Body of pancreas (tissue), 4 donors: ENCODE data around the gene FERMT3. TPM values are rescaled to one million over a fixed set of nuclear protein-coding genes. Genes with fewer than 3 reads are reported as not detected.

ENCODE experiments used
- ATAC-seq: fragments of 150-250 bp; one replicate; pipeline ENCODE4 v1.9.1; 2016
- DNase-seq, 4 donors: peaks; one replicate each; pipeline ENCODE4 v3.0.0-alpha.2; 2019
- H3K27ac ChIP-seq, 4 donors: fragments of 200-600 bp; sonication (generic); 1 replicate in 3 of 4; 2 replicates in 1 of 4; pipeline versions ENCODE4 v1.5.1 to v1.6.1; 2016 to 2019; ENCODE audit warnings: mild to moderate bottlenecking in 1 of 4, mixed read lengths in 1 of 4, moderate library complexity in 1 of 4
- H3K27me3 ChIP-seq, 2 donors: fragments of 200-600 bp; sonication (generic); one replicate each; pipeline ENCODE4 v1.6.0; 2016; ENCODE audit warnings: mild to moderate bottlenecking in 1 of 2
- H3K36me3 ChIP-seq, 2 donors: fragments of 200-600 bp; sonication (generic); replicated peaks in 1 of 2; 2 replicates each; pipeline ENCODE4 v1.5.1; 2016; ENCODE audit warnings: low read depth in 2 of 2; ENCODE audit not compliant: insufficient read depth in 1 of 2
- H3K4me1 ChIP-seq: fragments of 200-600 bp; sonication (generic); one replicate; pipeline ENCODE4 v1.6.0; 2016
- H3K4me3 ChIP-seq, 2 donors: fragments of 200-600 bp; sonication (generic); 1 replicate in 1 of 2; 2 replicates in 1 of 2; pipeline ENCODE4 v1.5.1; 2016 to 2019
- H3K9me3 ChIP-seq, 3 donors: fragments of 200-600 bp; sonication (generic); 1 replicate in 2 of 3; 2 replicates in 1 of 3; pipeline ENCODE4 v1.5.1; 2016
- POLR2A ChIP-seq, 3 donors: fragments of 450-650 bp; IDR thresholded peaks; one replicate each; pipeline ENCODE4 v1.6.1; 2016; ENCODE audit warnings: antibody characterized with exemption in 3 of 3, mild to moderate bottlenecking in 2 of 3
- WGBS, 2 donors: methylation state at CpG; one replicate each; pipeline ENCODE4 v1.1.5; 2017; 5-methylcytosine and 5-hydroxymethylcytosine counted together
- intact Hi-C: fragments of 100-400 bp; cut with DNase I; formaldehyde crosslinking; loops from one replicate; pipeline ENCODE4 v1.15.1; 2023
- total RNA-seq, 2 donors: library from RNA; depleted of rRNA; stranded (reverse); fragments of >200 nt; gene quantifications; one replicate each; pipeline ENCODE4 v1.1.0, GENCODE V29; 2016
- TF ChIP-seq, protein P1 (sequence below), 7 experiments: fragments of 450-650 bp in 4 of 7; fragments of 200-600 bp in 3 of 7; sonication (generic) in 3 of 7; IDR thresholded peaks; one replicate each; pipeline ENCODE4 v1.5.1; 2016 to 2019; ENCODE audit warnings: antibody characterized with exemption in 7 of 7

Gene FERMT3
- total RNA-seq, 2 donors from 2014 or later, result 8.6 to 9.1 TPM

DNA sequence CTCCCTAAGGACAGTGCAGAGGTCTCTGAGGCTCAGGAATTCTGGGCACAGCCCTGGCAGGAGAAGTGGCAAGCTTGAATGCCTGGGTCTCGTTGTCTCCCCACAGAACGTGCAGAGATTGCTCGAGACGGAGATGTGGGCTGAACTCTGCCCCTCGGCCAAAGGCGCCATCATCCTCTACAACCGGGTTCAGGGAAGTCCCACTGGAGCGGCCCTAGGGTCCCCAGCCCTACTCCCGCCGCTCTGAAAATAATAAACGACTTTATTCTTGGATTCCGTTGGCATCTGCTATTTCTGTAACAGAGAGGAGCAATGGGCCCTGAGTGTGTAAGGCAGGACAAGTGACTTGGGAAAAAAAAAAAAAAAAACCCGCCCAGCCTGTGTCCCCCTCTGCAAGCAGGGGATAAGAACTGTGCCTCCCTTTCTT is 23.2 kb downstream of the FERMT3 start:
- 35 to 43% methylated on average over 13 of the region's 13 CpGs for WGBS, 2 donors
- Histone ChIP-seq H3K4me3 (peak overlapping the region in 1 of 2 donors; percentile 32), H3K27ac (peak overlapping the region; percentile 85 to 97 (median 92)), H3K36me3 (no peaks in the 10 kb centered on the region), H3K4me1 (peaks cover 75% of the 10 kb centered on the region), H3K27me3 (no peaks in the 10 kb centered on the region), H3K9me3 (no peaks in the 10 kb centered on the region)
- intact Hi-C loops, result no loop called here
- ATAC-seq, result no peak
- TF ChIP-seq, protein P1, sequence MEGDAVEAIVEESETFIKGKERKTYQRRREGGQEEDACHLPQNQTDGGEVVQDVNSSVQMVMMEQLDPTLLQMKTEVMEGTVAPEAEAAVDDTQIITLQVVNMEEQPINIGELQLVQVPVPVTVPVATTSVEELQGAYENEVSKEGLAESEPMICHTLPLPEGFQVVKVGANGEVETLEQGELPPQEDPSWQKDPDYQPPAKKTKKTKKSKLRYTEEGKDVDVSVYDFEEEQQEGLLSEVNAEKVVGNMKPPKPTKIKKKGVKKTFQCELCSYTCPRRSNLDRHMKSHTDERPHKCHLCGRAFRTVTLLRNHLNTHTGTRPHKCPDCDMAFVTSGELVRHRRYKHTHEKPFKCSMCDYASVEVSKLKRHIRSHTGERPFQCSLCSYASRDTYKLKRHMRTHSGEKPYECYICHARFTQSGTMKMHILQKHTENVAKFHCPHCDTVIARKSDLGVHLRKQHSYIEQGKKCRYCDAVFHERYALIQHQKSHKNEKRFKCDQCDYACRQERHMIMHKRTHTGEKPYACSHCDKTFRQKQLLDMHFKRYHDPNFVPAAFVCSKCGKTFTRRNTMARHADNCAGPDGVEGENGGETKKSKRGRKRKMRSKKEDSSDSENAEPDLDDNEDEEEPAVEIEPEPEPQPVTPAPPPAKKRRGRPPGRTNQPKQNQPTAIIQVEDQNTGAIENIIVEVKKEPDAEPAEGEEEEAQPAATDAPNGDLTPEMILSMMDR (IDR thresholded peaks at IDR 0.05), result no peak
- no peak for TF ChIP-seq POLR2A (IDR thresholded peaks at IDR 0.05)
- DNase-seq, result no peak

DNA sequence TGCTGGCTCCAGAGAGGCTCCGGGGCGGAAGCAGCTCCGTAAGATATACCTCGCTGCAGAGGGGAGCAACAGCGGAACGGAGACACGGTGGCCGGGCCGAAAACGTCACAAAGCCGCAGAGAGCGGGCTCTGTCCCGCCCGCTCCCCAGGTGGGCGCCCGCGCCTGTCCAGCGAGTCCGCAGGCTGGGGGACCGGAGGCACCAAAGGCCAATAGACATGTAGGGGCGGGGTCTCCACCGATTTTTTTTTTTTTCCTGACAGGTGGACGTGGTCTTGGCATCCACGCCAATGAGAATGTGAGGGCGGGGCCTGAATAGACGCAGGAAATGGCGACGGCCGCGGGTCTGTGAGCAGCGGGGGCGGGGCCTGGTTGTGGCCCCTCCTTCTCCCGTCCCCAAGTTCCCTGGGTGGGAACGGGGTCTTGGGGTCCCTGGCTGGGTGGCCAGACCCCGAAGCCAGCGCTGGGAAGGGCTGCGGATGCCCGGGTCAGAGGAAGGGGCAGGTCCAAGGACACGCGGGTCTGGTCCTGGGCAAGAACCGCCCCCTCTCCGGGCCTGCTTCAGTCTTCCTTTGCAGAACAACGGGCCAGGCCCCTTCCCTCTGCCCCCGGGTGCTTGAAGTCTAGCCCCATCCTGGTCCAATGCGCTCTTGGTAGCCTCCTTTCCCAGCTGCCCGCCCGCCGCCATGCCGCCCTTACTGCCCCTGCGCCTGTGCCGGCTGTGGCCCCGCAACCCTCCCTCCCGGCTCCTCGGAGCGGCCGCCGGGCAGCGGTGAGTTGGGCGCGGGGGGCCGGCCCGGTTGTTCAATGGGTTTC is 23.9 kb downstream of the FERMT3 start, which contains the start of gene DNAJC4:
DNAJC4 (plus strand) TSS at position 378 of the 814 bp plus-strand sequence; CDS start at position 685, 307 bp downstream.
- Histone ChIP-seq H3K4me1 (peaks cover 74% of the 10 kb centered on the region), H3K27me3 (no peaks in the 10 kb centered on the region), H3K27ac (peak within 1 kb of the TSS; percentile 85 to 97 (median 92)), H3K9me3 (no peaks in the 10 kb centered on the region), H3K36me3 (no peaks in the 10 kb centered on the region), H3K4me3 (peak within 1 kb of the TSS; percentile 23 to 32)
- DNase-seq (peak; percentile 93 to 98 (median 96)), ATAC-seq (peak; percentile 67)
- peak in 2 of 3 donors; percentile 67 for TF ChIP-seq POLR2A (IDR thresholded peaks at IDR 0.05)
- TF ChIP-seq, protein P1 (IDR thresholded peaks at IDR 0.05), result no peak
- 0% methylated on average over 23 to 62 of the region's 62 CpGs for WGBS, 2 donors
- intact Hi-C loops, result no loop called here

- peak overlapping the region; percentile 23 to 32 for H3K4me3 ChIP-seq
- DNase-seq, result no peak
- H3K4me1 ChIP-seq, result peaks cover 77% of the 10 kb centered on the region
- intact Hi-C loops, result no loop called here
- H3K27ac ChIP-seq, result peak overlapping the region; percentile 85 to 97 (median 92)
- H3K27me3 ChIP-seq, result no peaks in the 10 kb centered on the region
- no peaks in the 10 kb centered on the region for H3K9me3 ChIP-seq
- H3K36me3 ChIP-seq, result no peaks in the 10 kb centered on the region
- TF ChIP-seq POLR2A (IDR thresholded peaks at IDR 0.05), result no peak
- TF ChIP-seq, protein P1 (IDR thresholded peaks at IDR 0.05), result no peak
- 4 to 5% methylated on average over 8 of the region's 8 CpGs for WGBS, 2 donors
- ATAC-seq, result no peak
Observed at GRCh38 chr11:64230985-64231365, 24.5 kb downstream of the FERMT3 start.

DNA sequence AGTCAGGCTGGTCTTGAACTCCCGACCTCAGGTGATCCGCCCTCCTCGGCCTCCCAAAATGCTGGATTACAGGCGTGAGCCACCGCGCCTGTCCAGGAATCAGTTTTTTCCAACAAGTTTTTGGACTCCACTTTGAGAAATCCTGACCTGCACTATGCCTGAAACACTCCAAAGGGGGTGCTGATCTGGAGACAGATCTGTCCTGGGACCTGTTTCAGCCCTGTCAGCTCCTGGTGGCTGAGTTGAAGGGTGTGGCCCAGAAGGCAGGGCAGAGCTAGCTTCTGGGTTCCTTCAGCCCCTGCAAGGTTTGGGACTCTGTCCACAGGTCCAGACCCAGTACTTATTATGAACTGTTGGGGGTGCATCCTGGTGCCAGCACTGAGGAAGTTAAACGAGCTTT is 25.0 kb downstream of the FERMT3 start:
- no peak for TF ChIP-seq POLR2A (IDR thresholded peaks at IDR 0.05)
- TF ChIP-seq, protein P1 (IDR thresholded peaks at IDR 0.05), result no peak
- no peaks in the 10 kb centered on the region for H3K9me3 ChIP-seq
- no peaks in the 10 kb centered on the region for H3K27me3 ChIP-seq
- intact Hi-C loops, result no loop called here
- peak overlapping the region in 2 of 4 donors; percentile 93 to 97 for H3K27ac ChIP-seq
- 70 to 96% methylated on average over 5 to 7 of the region's 7 CpGs for WGBS, 2 donors
- no peak overlapping the region for H3K4me3 ChIP-seq
- peaks cover 81% of the 10 kb centered on the region for H3K4me1 ChIP-seq
- ATAC-seq (no peak), DNase-seq (no peak)
- H3K36me3 ChIP-seq, result no peaks in the 10 kb centered on the region
